ENCODE results near the gene SRPX. TPM values are rescaled to one million over a fixed set of nuclear protein-coding genes. Genes with fewer than 3 reads are reported as not detected.

The SRPX gene
- total RNA-seq, 1 donor from 2014 or later = 1.8 TPM

DNA sequence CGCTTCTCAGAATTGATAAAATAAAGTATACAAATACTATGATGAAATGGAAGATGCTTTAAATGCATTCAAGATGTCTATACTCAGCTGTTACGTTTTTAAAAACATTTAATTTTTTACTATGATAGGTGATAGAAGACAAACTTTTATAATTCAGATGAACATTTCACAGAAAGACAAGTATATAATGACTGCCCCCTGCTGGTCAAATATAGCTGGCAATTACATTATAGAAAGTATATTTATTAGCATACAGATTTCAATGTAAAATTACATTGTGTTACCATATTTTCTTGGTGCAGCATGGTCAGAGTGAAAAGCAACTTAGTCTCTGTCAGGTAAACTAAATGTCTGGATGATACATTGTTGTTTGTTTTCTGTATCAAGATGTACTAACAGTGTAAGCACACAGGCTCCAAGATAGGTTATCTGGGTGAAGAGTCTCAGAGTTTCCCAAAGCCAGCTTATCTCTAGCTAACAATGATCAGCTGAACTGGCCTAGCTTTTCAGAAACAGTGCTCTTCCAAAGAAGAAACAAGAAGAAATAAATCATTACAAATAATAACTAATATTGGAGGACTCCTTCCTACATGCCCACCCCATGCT is 54.1 kb downstream of the SRPX start:
- Mint-ChIP-seq H3K36me3 (ENCODE audit: insufficient read depth) (no peaks in the 10 kb centered on the region), H3K27me3 (no peaks in the 10 kb centered on the region), H3K27ac (no peak overlapping the region), H3K9me3 (ENCODE audit: low read depth) (peaks cover 14% of the 10 kb centered on the region), H3K4me3 (ENCODE audit: low read depth) (no peak overlapping the region), H3K4me1 (ENCODE audit: low read depth) (peaks cover 1% of the 10 kb centered on the region)
- TF ChIP-seq CTCF (IDR thresholded peaks at IDR 0.05; ENCODE audit: unreplicated experiment) = peak; percentile 70
- no peak for DNase-seq (ENCODE audit: low spot score, unreplicated experiment)

DNA sequence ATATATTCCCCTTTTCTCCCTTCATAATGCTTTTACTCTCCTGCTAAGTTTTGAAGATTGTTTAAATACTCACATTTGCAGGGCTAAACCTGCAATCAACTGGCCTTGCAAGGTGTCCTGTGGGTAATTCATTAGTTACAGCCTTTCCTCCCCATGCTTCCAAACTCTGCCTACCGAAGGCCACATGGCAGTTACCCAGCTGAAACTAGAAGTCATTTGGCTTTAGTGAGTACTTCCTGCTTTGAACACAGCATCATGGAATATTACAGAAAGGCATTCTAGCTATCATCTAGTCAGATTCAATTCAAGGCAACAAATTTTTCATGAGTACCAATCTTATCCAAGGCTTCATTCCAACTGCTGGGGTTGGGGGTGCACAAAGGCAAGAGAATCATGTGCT is 55.6 kb downstream of the SRPX start:
- no peak for TF ChIP-seq CTCF (IDR thresholded peaks at IDR 0.05; ENCODE audit: unreplicated experiment)
- peaks cover 1% of the 10 kb centered on the region for H3K4me1 Mint-ChIP-seq (ENCODE audit: low read depth)
- H3K27ac Mint-ChIP-seq = no peak overlapping the region
- H3K27me3 Mint-ChIP-seq = no peaks in the 10 kb centered on the region
- DNase-seq (ENCODE audit: low spot score, unreplicated experiment) = no peak
- H3K9me3 Mint-ChIP-seq (ENCODE audit: low read depth) = peaks cover 14% of the 10 kb centered on the region
- H3K4me3 Mint-ChIP-seq (ENCODE audit: low read depth) = no peak overlapping the region
- no peaks in the 10 kb centered on the region for H3K36me3 Mint-ChIP-seq (ENCODE audit: insufficient read depth)

- Mint-ChIP-seq H3K27me3 (no peaks in the 10 kb centered on the region), H3K4me3 (ENCODE audit: low read depth) (no peak overlapping the region), H3K36me3 (ENCODE audit: insufficient read depth) (no peaks in the 10 kb centered on the region), H3K4me1 (ENCODE audit: low read depth) (peaks cover 1% of the 10 kb centered on the region), H3K27ac (peak overlapping the region; percentile 56), H3K9me3 (ENCODE audit: low read depth) (peaks cover 13% of the 10 kb centered on the region)
- DNase-seq (ENCODE audit: low spot score, unreplicated experiment) = no peak
- TF ChIP-seq CTCF (IDR thresholded peaks at IDR 0.05; ENCODE audit: unreplicated experiment) = no peak
Observed at GRCh38 chrX:38163193-38163592, 57.5 kb downstream of the SRPX start.

DNA sequence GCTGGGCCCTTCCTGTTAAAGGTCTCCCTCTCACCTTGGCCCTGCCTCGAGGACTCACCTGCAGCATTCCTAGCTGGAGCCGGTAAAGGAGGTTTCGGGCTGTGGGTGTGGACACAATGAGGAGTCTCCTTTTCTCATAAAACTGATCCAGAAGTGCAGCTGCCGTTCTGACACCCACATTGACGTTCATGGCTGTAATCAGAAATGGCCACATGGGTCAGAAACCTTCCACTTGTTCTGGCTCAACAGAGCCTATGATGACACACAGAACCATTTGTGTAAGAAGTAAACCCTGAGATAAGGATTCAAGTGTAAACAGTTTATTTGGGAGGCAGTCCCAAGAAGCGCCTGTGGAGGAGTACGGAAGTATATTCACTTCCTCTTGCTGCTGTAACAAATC is 63.8 kb downstream of the SRPX start:
- no peak for DNase-seq (ENCODE audit: low spot score, unreplicated experiment)
- no peak overlapping the region for H3K4me3 Mint-ChIP-seq (ENCODE audit: low read depth)
- H3K4me1 Mint-ChIP-seq (ENCODE audit: low read depth) = peaks cover 4% of the 10 kb centered on the region
- H3K36me3 Mint-ChIP-seq (ENCODE audit: insufficient read depth) = no peaks in the 10 kb centered on the region
- no peak for TF ChIP-seq CTCF (IDR thresholded peaks at IDR 0.05; ENCODE audit: unreplicated experiment)
- peaks cover 10% of the 10 kb centered on the region for H3K9me3 Mint-ChIP-seq (ENCODE audit: low read depth)
- no peak overlapping the region for H3K27ac Mint-ChIP-seq
- H3K27me3 Mint-ChIP-seq = no peaks in the 10 kb centered on the region

- Mint-ChIP-seq H3K36me3 (ENCODE audit: insufficient read depth) (no peaks in the 10 kb centered on the region), H3K4me3 (ENCODE audit: low read depth) (no peak overlapping the region), H3K27ac (no peak overlapping the region), H3K27me3 (no peaks in the 10 kb centered on the region), H3K4me1 (ENCODE audit: low read depth) (peaks cover 4% of the 10 kb centered on the region), H3K9me3 (ENCODE audit: low read depth) (peaks cover 12% of the 10 kb centered on the region)
- no peak for DNase-seq (ENCODE audit: low spot score, unreplicated experiment)
- TF ChIP-seq CTCF (IDR thresholded peaks at IDR 0.05; ENCODE audit: unreplicated experiment) = no peak
Observed at GRCh38 chrX:38154818-38155217, 65.9 kb downstream of the SRPX start.

Measured in progenitor cell of endocrine pancreas (in vitro differentiated cells).